A673 (cell line): Measurements from ENCODE around the gene VAT1L.

Source experiments
- CTCF ChIP-seq: fragments of 300-800, 200-600 bp; sonication (generic); conservative IDR thresholded peaks from 2 replicates; pipeline ENCODE4 v1.5.1; 2017; ENCODE audit warnings: low read depth, mild to moderate bottlenecking, antibody characterized with exemption, low read length, moderate library complexity, mixed read lengths
- EZH2 ChIP-seq: fragments of 200-600 bp; sonication (generic); IDR thresholded peaks from 2 replicates; pipeline ENCODE4 v1.6.1; 2017; ENCODE audit warnings: borderline replicate concordance, low read depth, mild to moderate bottlenecking, mixed read lengths, antibody characterized with exemption, low read length; ENCODE audit not compliant: poor library complexity, severe bottlenecking

DNA sequence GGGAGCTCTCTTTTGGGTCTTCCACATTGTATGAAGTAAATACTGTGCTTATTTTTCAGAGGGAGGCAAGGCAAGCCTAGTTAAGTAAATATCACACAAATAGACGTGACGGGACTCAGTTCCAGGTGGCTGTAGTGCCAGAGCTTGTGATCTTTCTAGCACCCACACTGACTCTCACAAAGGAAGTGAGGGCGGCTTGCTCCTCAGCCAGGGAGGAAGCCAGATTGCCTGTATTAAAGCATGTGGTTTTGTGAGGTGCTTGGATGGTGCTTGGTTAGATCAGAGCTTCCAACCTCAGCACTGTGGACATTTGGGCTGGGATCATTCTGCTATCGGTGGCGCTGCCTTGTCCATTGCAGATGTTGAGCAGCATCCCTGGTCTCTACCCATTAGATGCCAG lies 80.1 kb downstream of the VAT1L start:
- TF ChIP-seq CTCF, result no peak
- no peak for TF ChIP-seq EZH2
